Osteoblast (primary cell): ENCODE results near the gene PIP5KL1. TPM values are rescaled to one million over a fixed set of nuclear protein-coding genes. Genes with fewer than 3 reads are reported as not detected.

ENCODE experiments used
- DNase-seq: peaks from one replicate; pipeline ENCODE4 v3.0.0; 2011; ENCODE audit warnings: low spot score, mixed read lengths; ENCODE audit not compliant: insufficient read length; ENCODE audit errors: missing footprints
- H2AFZ ChIP-seq: 2 replicates; pipeline ENCODE4 v1.6.0; 2011; ENCODE audit warnings: mild to moderate bottlenecking, low read length
- H3K27ac ChIP-seq: 2 replicates; pipeline ENCODE4 v1.5.1; 2011; ENCODE audit warnings: mild to moderate bottlenecking, low read depth, low read length, moderate library complexity
- H3K27me3 ChIP-seq: 2 replicates; pipeline ENCODE4 v1.6.0; 2012; ENCODE audit warnings: mild to moderate bottlenecking, control low read depth, inconsistent platforms, low read length, moderate library complexity; ENCODE audit not compliant: insufficient read depth
- H3K36me3 ChIP-seq: 2 replicates; pipeline ENCODE4 v1.5.1; 2011; ENCODE audit warnings: mild to moderate bottlenecking, low read length, control low read depth, moderate library complexity; ENCODE audit not compliant: insufficient read depth
- H3K4me1 ChIP-seq: 2 replicates; pipeline ENCODE4 v1.5.1; 2011; ENCODE audit warnings: mild to moderate bottlenecking, low read length, control low read depth, moderate library complexity; ENCODE audit not compliant: insufficient read depth
- H3K4me2 ChIP-seq: 2 replicates; pipeline ENCODE4 v1.6.0; 2011; ENCODE audit warnings: mild to moderate bottlenecking, low read length; ENCODE audit not compliant: insufficient read depth
- H3K4me3 ChIP-seq: fragments of 200-600 bp; sonication (generic); 3 replicates; pipeline ENCODE4 v1.5.1; 2012; ENCODE audit warnings: mild to moderate bottlenecking, low read length, inconsistent platforms; ENCODE audit not compliant: insufficient read depth
- H3K79me2 ChIP-seq: 2 replicates; pipeline ENCODE4 v1.6.0; 2012; ENCODE audit warnings: mild to moderate bottlenecking, low read length, control low read depth, inconsistent platforms; ENCODE audit not compliant: insufficient read depth
- H3K9me3 ChIP-seq: 2 replicates; pipeline ENCODE4 v1.5.1; 2011; ENCODE audit warnings: low read depth, low read length, control low read depth
- H4K20me1 ChIP-seq: 2 replicates; pipeline ENCODE4 v1.6.0; 2012; ENCODE audit warnings: mild to moderate bottlenecking, low read length, control low read depth; ENCODE audit not compliant: insufficient read depth
- CTCF ChIP-seq: IDR thresholded peaks from 2 replicates; pipeline ENCODE4 v1.5.1; 2011; ENCODE audit warnings: mild to moderate bottlenecking, low read depth, low read length, moderate library complexity; ENCODE audit errors: extremely low read depth
- total RNA-seq: library from RNA; depleted of rRNA; stranded (reverse); fragments of >200 nt; gene quantifications from 2 replicates; pipeline ENCODE4 v1.2.3, GENCODE V29; 2012

PIP5KL1 gene
- total RNA-seq, 1 donor: 2.2 TPM

- Histone ChIP-seq H3K27me3 (no peaks in the 10 kb centered on the region), H4K20me1 (peaks cover 3% of the 10 kb centered on the region), H3K27ac (no peak overlapping the region), H3K9me3 (no peaks in the 10 kb centered on the region), H3K4me3 (no peak overlapping the region), H3K36me3 (peaks cover 25% of the 10 kb centered on the region), H3K4me2 (no peak overlapping the region), H2AFZ (no peak overlapping the region), H3K79me2 (no peaks in the 10 kb centered on the region), H3K4me1 (peaks cover 10% of the 10 kb centered on the region)
- TF ChIP-seq CTCF: no peak
- peak; percentile 34 for DNase-seq
These were observed 22.5 kb downstream of the PIP5KL1 start for GRCh38 chr9:127907867-127908659.

GRCh38 chr9:127905788-127906191 lies 24.8 kb downstream of the PIP5KL1 start:
- Histone ChIP-seq H3K27me3 (no peaks in the 10 kb centered on the region), H3K4me1 (peaks cover 14% of the 10 kb centered on the region), H2AFZ (no peak overlapping the region), H3K9me3 (no peaks in the 10 kb centered on the region), H3K79me2 (no peaks in the 10 kb centered on the region), H3K4me3 (no peak overlapping the region), H3K27ac (no peak overlapping the region), H3K36me3 (peaks cover 9% of the 10 kb centered on the region), H3K4me2 (no peak overlapping the region), H4K20me1 (no peaks in the 10 kb centered on the region)
- peak; percentile 22 for DNase-seq
- TF ChIP-seq CTCF: no peak

- no peak overlapping the region for H2AFZ ChIP-seq
- no peaks in the 10 kb centered on the region for H4K20me1 ChIP-seq
- no peak for TF ChIP-seq CTCF
- no peaks in the 10 kb centered on the region for H3K27me3 ChIP-seq
- H3K4me1 ChIP-seq: peaks cover 14% of the 10 kb centered on the region
- no peak overlapping the region for H3K27ac ChIP-seq
- H3K36me3 ChIP-seq: peaks cover 9% of the 10 kb centered on the region
- peak; percentile 78 for DNase-seq
- H3K4me3 ChIP-seq: no peak overlapping the region
- H3K9me3 ChIP-seq: no peaks in the 10 kb centered on the region
- H3K4me2 ChIP-seq: no peak overlapping the region
- H3K79me2 ChIP-seq: no peaks in the 10 kb centered on the region
These were observed 25.4 kb downstream of the PIP5KL1 start for GRCh38 chr9:127905004-127905728.

- Histone ChIP-seq H4K20me1 (no peaks in the 10 kb centered on the region), H3K36me3 (peaks cover 8% of the 10 kb centered on the region), H3K4me1 (peaks cover 19% of the 10 kb centered on the region), H3K27ac (no peak overlapping the region), H3K9me3 (no peaks in the 10 kb centered on the region), H3K27me3 (no peaks in the 10 kb centered on the region), H3K4me3 (no peak overlapping the region), H2AFZ (no peak overlapping the region), H3K4me2 (no peak overlapping the region), H3K79me2 (no peaks in the 10 kb centered on the region)
- DNase-seq: no peak
- TF ChIP-seq CTCF: no peak
These were observed 26.0 kb downstream of the PIP5KL1 start for GRCh38 chr9:127904561-127905003.
